Right kidney (tissue), 1 donor: ENCODE results near the gene ANK3.

Experiments
- DNase-seq: peaks from one replicate; pipeline ENCODE4 v3.0.0-alpha.2; 2016

The ANK3 gene

GRCh38 chr10:60224066-60224705 lies 165.5 kb downstream of the ANK3 start:
- DNase-seq: no peak

GRCh38 chr10:60222047-60222446 lies 167.6 kb downstream of the ANK3 start:
- DNase-seq: no peak

- no peak for DNase-seq
Observed at GRCh38 chr10:60212195-60212594, 177.5 kb downstream of the ANK3 start.

- DNase-seq: no peak
Observed at GRCh38 chr10:60209874-60210570, 179.7 kb downstream of the ANK3 start.

- no peak for DNase-seq
Observed at GRCh38 chr10:60208676-60209269, 180.9 kb downstream of the ANK3 start.

- no peak for DNase-seq
Observed at GRCh38 chr10:60207894-60208293, 181.8 kb downstream of the ANK3 start.

- DNase-seq: no peak
Observed at GRCh38 chr10:60206735-60207134, 182.9 kb downstream of the ANK3 start.

GRCh38 chr10:60205741-60206140 lies 183.9 kb downstream of the ANK3 start:
- DNase-seq: no peak

- no peak for DNase-seq
Observed at GRCh38 chr10:60203993-60204618, 185.6 kb downstream of the ANK3 start.

GRCh38 chr10:60200682-60201053 lies 189.0 kb downstream of the ANK3 start:
- DNase-seq: no peak

- no peak for DNase-seq
Observed at GRCh38 chr10:60200012-60200681, 189.5 kb downstream of the ANK3 start.

GRCh38 chr10:60197206-60197605 lies 192.5 kb downstream of the ANK3 start:
- DNase-seq: no peak

GRCh38 chr10:60194421-60194820 lies 195.3 kb downstream of the ANK3 start:
- no peak for DNase-seq

GRCh38 chr10:60192946-60193345 lies 196.7 kb downstream of the ANK3 start:
- DNase-seq: no peak

GRCh38 chr10:60189861-60190475 lies 199.7 kb downstream of the ANK3 start:
- DNase-seq: no peak

- DNase-seq: no peak
Observed at GRCh38 chr10:60188548-60188947, 201.1 kb downstream of the ANK3 start.

GRCh38 chr10:60187691-60188090 lies 202.0 kb downstream of the ANK3 start:
- DNase-seq: no peak

GRCh38 chr10:60186315-60187071 lies 203.2 kb downstream of the ANK3 start:
- DNase-seq: no peak

- no peak for DNase-seq
Observed at GRCh38 chr10:60185421-60185820, 204.3 kb downstream of the ANK3 start.

GRCh38 chr10:60182691-60183090 lies 207.0 kb downstream of the ANK3 start:
- DNase-seq: no peak

GRCh38 chr10:60176925-60177324 lies 212.8 kb downstream of the ANK3 start:
- DNase-seq: no peak
